Measurements from ENCODE around the gene ANGPT4.
"Not testable (repeated sequence)": the region's sequence is repeated elsewhere in the genome, so short reads cannot be mapped to it uniquely, and the experiment has no call there.

The ANGPT4 gene

DNA sequence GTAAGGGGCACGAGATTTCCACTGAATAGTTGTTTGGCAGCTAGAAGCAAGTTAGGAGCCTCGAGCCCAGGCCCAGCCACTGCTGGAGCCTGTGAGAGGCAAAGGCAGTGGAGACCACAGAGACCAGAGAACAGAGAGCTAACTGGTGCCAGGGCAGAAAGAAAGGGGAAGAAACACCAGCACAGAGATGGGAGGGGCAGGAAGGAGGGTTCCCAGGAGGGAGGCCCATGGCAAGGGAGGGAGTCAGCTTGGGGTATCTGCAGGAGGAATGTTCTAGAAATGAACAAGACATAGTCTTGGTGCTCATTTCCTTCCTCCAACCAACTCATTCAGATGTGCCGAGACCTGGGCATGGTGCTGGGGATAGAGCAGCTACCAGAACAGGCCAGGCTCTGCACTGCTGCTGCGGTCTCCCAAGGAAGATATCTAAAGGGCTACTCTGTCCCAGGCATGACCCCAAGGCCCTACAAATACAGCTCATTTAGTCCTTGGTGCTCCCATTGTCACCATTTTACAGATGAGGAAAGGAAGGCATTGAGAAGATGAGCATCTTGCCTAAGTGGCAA is 10.7 kb downstream of the ANGPT4 start:
- no peak for DNase-seq

GRCh38 chr20:904039-904545 is 12.0 kb downstream of the ANGPT4 start:
- DNase-seq, result no peak

DNA sequence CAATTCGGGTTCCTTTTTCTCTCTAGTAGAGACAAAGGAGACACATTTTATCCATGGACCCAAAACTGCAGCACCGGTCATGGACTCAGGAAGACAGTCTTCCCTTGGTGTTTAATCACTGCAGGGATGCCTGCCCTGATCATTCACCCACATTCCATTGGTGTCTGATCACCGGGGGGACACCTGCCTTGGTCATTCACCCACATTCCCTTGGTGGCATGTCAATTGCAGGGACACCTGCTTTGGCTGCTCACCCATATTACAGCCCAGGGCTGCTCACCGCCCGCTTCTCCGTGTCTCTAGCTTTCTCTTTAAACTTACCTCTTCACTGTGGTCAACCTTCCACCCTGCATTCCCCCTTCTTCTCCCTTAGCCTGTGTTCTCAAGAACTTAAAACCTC is 18.7 kb downstream of the ANGPT4 start:
- DNase-seq, result not testable (repeated sequence)

DNA sequence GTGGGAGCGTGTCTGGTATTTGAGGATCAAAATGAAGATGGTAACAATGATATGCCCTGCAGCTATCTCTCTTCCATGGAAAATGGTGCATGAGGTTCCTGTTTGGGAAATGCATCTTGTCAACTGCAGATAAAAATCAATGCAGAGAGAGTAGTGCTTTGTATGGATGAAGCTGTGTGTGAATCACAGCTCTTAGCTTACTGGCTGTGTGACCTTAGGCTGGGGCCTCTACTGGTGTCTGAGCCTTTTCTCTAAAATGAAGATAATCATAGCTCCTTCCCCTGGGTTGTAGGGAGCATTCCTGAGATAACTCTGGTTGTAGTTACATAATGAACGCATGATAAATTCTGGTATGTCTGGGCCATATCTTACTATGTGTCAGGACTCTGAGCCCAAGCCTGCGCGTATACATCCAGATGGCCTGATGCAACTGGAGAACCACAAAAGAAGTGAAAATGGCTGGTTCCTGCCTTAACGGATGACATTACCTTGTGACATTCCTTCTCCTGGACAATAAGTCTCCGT is 19.6 kb downstream of the ANGPT4 start:
- no peak for DNase-seq

- not testable (repeated sequence) for DNase-seq
Observed at GRCh38 chr20:892371-892770, 23.8 kb downstream of the ANGPT4 start.

DNA sequence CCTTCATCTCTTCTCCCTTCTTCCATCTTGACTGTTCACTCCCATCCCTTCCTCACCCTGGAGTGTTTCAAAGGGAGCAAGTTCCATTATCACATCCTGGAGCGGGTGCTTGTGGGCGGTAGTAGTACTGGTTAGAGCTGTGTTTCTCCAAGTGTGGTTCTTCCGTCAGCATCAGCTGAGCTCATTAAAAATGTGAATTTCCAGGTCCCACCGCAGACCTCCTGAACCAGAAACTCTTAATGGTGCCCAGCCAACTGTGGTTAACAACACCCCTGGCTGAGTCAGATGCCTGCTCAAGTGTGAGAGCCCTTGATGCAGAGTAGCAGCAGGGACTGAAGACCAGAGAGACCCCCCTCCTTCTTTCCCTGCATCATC is 24.4 kb downstream of the ANGPT4 start:
- no peak for DNase-seq

- DNase-seq, result no peak
Observed at GRCh38 chr20:891058-891705, 25.0 kb downstream of the ANGPT4 start.

- no peak for DNase-seq
Observed at GRCh38 chr20:890666-891057, 25.5 kb downstream of the ANGPT4 start.

- no peak for DNase-seq
Observed at GRCh38 chr20:889932-890463, 26.1 kb downstream of the ANGPT4 start.

- DNase-seq, result no peak
Observed at GRCh38 chr20:889106-889505, 27.0 kb downstream of the ANGPT4 start.

GRCh38 chr20:888057-888456 is 28.1 kb downstream of the ANGPT4 start:
- no peak for DNase-seq

DNA sequence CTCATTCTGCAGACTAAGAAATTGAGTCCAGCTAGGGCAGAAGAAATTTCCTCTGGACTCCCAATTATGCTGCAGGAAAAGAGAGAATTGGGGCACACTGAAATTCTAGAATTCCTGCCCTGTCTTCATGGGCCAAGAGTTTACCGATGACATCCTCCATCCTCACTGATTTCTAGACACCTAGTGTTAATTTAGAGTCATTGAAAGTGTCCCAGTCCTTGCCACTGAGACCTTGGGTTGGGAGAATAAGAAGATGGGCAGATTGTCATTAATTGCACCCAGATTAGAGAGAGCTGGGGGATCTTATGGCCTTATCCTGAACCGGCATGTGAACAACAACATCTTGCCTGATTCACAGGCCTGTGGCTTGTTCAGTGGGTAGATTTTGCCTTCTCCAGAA is 29.0 kb downstream of the ANGPT4 start:
- no peak for DNase-seq

GRCh38 chr20:884983-885952 is 30.9 kb downstream of the ANGPT4 start:
- DNase-seq, result no peak

- no peak for DNase-seq
Observed at GRCh38 chr20:881783-882144, 34.4 kb downstream of the ANGPT4 start.

DNA sequence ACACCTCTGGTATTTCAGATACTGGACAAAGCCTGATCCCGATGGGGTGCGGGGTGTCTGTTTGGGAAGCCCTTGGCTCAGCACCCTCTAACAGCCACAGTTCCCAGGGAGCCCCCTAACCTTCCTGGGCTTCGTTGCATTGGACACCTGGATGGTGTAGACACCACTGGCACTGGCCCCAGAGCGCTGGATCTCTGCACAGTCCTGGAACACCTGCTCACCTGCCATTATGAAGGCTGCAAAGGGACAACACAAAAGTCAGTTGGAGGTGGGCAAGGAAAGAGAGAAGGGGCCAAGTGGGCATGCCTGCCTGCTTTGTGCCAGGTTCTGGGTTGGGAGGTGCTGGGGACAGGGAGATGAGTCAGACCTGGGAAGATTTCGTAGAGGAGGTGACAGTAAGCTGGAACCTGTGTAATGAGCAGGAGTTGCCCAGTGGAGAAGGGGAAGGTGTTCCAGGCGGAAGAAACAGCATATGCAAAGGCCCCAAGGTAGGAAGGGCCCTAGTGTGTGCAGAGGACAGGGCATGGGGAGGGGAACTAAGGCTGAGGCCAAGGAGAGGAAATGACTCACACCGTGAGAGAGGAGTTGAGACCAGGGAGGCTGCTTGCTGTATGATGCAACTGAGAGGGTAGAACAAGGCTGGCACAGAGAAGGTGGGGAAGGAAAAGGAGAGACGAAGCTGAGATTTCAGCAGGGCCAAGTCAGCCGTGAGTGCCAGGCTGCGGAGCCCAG is 34.9 kb downstream of the ANGPT4 start:
- DNase-seq, result no peak

DNA sequence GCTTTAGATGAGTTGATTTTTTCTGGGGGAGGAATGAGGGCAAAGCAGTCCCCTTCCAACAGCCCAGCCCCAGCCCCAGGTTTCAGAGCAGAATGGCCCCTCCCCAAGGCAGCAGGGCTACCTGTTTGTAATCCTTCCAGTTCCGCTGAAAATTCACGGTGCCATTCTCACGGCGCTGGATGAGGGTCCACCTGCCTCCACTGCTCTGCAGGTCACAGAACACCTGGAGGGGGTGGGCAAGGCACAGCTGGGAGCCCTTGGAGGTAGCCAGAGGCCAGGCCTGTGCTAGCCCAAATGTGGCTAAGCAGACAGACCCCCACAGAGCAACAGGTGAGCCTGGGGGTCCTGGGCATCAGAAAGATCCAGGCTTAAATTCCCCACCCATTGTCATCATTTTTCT is 36.5 kb downstream of the ANGPT4 start:
- DNase-seq, result no peak

DNA sequence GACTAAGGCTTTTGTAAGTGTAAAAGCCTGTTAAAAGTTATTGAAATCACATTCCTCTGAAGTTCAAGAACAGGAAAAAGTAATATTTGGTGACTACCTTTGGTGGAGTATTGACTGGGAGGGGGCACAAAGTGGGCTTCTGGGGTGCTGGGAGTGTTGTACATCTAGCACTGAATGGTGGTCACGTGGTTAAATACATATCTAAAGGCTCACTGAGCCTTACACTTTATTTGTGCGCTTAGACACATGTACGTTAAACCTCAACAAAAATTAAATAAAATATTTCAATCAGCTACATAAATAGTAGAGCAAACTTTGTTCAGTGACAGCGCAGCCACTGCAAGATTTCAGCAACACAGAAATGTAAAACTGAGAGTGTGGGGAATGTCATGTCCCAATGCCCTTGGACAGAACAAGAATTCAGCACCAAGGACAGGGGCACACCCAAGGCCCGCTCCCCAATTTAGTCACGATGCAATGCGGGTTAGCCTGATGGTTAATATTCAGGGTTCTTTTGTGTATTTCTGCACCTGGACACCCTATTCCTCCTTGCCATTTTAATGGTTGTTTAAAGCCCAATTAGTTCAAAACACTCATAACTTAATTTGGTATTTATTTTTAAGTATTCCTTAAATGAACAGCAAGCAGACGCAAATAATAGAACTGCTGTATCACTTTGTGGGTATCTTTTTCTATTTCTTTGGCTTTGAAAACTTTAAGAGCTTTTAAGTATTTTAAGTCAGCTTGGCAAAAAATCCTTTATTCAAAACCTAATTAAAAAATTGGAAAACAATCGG is 37.4 kb downstream of the ANGPT4 start:
- DNase-seq, result no peak

GRCh38 chr20:877814-878213 is 38.3 kb downstream of the ANGPT4 start:
- no peak for DNase-seq

DNA sequence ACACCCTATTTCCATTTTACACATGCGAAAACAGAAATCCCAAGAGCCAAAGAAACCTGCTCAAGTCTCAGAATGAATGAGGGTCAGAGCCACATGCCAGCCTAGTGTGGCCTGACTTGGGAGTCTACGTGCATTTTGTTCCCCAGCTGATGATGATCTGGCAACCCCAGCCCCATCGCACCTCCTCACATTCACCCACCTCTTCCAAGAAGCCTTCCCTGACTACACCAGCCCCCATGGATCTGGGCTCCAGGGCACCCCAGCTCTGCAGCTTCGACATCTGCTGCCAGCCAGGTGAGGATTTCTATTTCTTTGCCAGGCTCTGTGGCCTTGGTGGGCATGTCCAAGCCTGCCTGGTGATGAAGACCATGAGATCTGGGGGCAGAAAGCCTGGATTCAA is 41.0 kb downstream of the ANGPT4 start:
- no peak for DNase-seq

- no peak for DNase-seq
Observed at GRCh38 chr20:873875-874607, 42.1 kb downstream of the ANGPT4 start.
